ENCODE measurements around the gene MYCL. TPM values are rescaled to one million over a fixed set of nuclear protein-coding genes. Genes with fewer than 3 reads are reported as not detected.

MYCL gene
- total and polyA plus RNA-seq, 2 of the 8 experiments (the other 6 are each of a cell fraction or from before 2014, with no cell fraction given): 20.3 to 28.8 TPM

GRCh38 chr1:39900662-39901463 is 854 bp downstream of the MYCL start (continued):
- TF ChIP-seq CTBP2 (IDR thresholded peaks at IDR 0.05; ENCODE audit: borderline replicate concordance, insufficient read depth, insufficient read length, low read length): no peak

Measured in H1 (cell line).